Stimulated activated CD4-positive, alpha-beta T cell treated with anti-CD3 and anti-CD28 coated beads, Interleukin-12 subunit alpha, Interleukin-12 subunit beta, amount 100 ng/mL, for 48 hours (primary cell): ENCODE data around the gene TMEM258.

Source experiments
- DNase-seq, 3 donors: peaks; one replicate each; pipeline ENCODE4 v3.0.0-alpha.2; 2020; ENCODE audit warnings: low read depth in 2 of 3, low spot score in 1 of 3

TMEM258 gene

DNA sequence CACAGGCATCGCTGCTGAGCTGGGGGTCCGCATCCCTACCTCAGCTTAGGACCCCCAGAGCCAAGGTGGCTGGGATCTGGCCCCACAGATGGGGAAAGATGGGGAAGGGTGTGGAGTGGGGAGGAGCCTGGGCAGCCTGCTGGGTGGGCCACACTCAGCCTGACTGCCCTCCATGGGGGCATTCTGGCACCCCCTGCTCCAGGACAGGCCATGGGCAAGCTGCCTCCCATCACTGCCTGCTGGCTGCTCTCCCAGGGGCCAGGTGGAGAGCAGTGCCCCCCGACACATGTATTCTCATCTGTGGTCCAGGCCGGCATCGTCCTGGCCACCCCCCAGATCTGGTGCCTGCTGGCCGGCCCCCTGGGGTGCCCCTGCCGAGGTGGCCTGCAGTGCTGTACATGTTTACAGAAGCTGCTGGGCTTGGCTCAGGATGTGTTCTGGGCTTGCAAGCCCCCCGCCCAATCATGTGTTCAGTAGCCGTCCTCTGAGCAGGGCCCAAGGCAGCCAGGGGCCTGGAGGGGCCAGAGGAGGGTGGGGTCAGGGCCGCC lies 47.7 kb downstream of the TMEM258 start:
- no peak for DNase-seq

DNA sequence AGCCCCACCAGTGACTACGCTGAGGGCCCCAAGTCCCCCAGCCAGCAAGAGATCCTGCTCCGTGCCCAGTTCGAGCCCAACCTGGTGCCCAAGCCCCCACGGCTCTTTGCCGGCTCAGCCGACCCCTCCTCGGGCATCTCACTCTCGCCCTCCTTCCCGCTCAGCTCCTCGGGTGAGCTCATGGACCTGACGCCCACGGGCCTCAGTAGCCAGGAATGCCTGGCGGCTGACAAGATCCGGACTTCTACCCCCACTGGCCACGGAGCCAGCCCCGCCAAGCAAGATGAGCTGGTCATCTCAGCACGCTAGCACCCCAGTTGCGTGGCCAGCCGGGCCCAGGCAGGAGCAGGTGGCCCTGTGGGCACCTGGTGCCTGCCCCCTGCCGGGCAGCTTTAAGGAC lies 48.2 kb downstream of the TMEM258 start:
- no peak for DNase-seq

DNA sequence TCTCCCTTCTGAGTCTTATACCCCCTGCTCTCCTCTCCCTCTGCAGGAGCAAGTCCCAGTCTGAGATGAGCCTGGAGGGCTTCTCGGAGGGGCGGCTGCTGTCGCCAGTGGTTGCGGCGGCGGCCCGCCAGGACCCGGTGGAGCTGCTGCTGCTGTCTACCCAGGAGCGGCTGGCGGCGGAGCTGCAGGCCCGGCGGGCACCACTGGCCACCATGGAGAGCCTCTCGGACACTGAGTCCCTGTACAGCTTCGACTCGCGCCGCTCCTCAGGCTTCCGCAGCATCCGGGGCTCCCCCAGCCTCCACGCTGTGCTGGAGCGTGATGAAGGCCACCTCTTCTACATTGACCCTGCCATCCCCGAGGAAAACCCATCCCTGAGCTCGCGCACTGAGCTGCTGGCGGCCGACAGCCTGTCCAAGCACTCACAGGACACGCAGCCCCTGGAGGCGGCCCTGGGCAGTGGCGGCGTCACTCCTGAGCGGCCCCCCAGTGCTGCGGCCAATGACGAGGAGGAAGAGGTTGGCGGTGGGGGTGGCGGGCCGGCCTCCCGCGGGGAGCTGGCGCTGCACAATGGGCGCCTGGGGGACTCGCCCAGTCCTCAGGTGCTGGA lies 48.8 kb downstream of the TMEM258 start:
- no peak for DNase-seq

DNA sequence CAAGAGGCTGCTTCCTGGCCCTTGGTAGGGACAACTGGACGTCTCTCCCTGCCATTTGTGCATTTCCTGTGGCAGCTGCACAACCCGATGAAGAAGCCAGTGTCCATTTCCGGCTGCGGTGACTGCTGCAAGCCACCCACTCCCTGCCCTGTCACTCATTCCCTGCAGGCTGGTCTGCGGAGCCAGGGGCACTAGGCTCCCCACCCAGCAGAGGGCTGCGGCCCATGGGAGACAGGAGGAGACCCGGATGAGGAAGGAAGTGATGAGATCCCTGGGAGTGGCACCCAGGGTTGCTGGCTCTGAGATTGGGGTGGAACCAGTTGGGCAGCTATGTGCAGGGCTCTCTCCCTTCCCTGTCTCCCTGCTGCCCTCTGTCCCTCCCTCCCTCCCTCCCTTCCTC lies 50.0 kb downstream of the TMEM258 start:
- DNase-seq = no peak

DNA sequence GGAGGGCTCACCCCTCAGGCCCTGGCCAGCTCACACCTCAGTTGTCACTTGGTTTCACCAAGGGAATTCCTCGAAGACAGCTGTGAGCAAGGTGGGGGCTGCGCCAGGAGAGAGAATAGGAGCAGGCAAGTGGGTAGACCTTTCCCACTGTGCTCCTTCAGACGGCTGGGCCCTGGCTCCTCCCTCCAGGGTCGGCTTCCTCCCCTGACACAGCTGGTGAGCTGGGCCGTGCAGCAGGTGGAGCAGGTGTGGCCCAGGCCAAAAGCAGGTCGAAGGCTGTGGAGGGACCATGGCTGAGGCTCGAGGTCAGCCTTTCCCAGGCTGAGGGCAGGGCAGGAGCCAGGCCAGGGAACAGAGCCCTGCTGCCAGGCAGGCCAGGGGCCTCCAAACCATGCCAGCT lies 52.4 kb downstream of the TMEM258 start:
- DNase-seq = no peak

DNA sequence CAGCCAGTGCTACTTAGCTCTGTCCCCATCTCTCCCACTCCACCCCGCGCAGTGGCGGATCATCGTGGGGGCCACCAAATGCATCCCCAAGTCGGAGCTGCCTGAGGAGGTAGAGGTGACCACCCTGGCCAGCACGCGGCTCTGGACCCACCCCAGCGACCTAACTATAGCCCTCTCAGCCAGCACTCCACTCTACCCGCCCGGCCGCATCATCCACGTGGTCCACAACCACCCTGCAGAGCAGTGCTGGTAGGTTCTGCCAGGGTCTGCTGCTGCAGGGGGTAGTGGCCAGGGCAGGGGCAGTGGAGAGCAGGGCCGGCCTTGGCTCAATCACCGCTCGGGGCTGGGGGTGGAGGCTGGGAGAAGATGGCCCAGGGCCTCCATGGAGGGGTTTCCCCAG lies 53.0 kb downstream of the TMEM258 start:
- DNase-seq = no peak
